CD4-positive, alpha-beta T cell treated with Interleukin-12 subunit alpha and Interleukin-12 subunit beta, for 1 hour (primary cell): Measurements from ENCODE around the gene GALNT16.
"Not testable (repeated sequence)": the region's sequence is repeated elsewhere in the genome, so short reads cannot be mapped to it uniquely, and the experiment has no call there.

Source experiments
- DNase-seq: peaks from one replicate; pipeline ENCODE4 v3.0.0-alpha.2; 2020

Gene GALNT16

GRCh38 chr14:69260190-69260860 lies 367 bp downstream of the GALNT16 start:
- DNase-seq, result no peak

- DNase-seq, result peak; percentile 27
Observed at GRCh38 chr14:69260861-69261564, 1.1 kb downstream of the GALNT16 start.

- no peak for DNase-seq
Observed at GRCh38 chr14:69261761-69262331, 1.9 kb downstream of the GALNT16 start.

- no peak for DNase-seq
Observed at GRCh38 chr14:69262516-69262915, 2.6 kb downstream of the GALNT16 start.

- DNase-seq, result no peak
Observed at GRCh38 chr14:69263364-69263763, 3.4 kb downstream of the GALNT16 start.

GRCh38 chr14:69263771-69264170 lies 3.8 kb downstream of the GALNT16 start:
- no peak for DNase-seq

- no peak for DNase-seq
Observed at GRCh38 chr14:69266572-69267345, 6.8 kb downstream of the GALNT16 start.

GRCh38 chr14:69267492-69267891 lies 7.5 kb downstream of the GALNT16 start:
- DNase-seq, result no peak

- no peak for DNase-seq
Observed at GRCh38 chr14:69268223-69268622, 8.3 kb downstream of the GALNT16 start.

GRCh38 chr14:69268763-69269162 lies 8.8 kb downstream of the GALNT16 start:
- no peak for DNase-seq

GRCh38 chr14:69269381-69269780 lies 9.4 kb downstream of the GALNT16 start:
- no peak for DNase-seq

- DNase-seq, result no peak
Observed at GRCh38 chr14:69270097-69270496, 10.1 kb downstream of the GALNT16 start.

- DNase-seq, result no peak
Observed at GRCh38 chr14:69270795-69271708, 11.1 kb downstream of the GALNT16 start.

- no peak for DNase-seq
Observed at GRCh38 chr14:69274321-69274720, 14.4 kb downstream of the GALNT16 start.

GRCh38 chr14:69275331-69275730 lies 15.4 kb downstream of the GALNT16 start:
- no peak for DNase-seq

- not testable (repeated sequence) for DNase-seq
Observed at GRCh38 chr14:69277356-69277755, 17.4 kb downstream of the GALNT16 start.

GRCh38 chr14:69280746-69281291 lies 20.9 kb downstream of the GALNT16 start:
- DNase-seq, result no peak

- no peak for DNase-seq
Observed at GRCh38 chr14:69281450-69282169, 21.7 kb downstream of the GALNT16 start.

- no peak for DNase-seq
Observed at GRCh38 chr14:69282448-69282847, 22.5 kb downstream of the GALNT16 start.

- no peak for DNase-seq
Observed at GRCh38 chr14:69284170-69284569, 24.2 kb downstream of the GALNT16 start.

- DNase-seq, result no peak
Observed at GRCh38 chr14:69285661-69286255, 25.8 kb downstream of the GALNT16 start.
